IMR-90 (cell line): Measurements from ENCODE around the gene TP73. TPM values are rescaled to one million over a fixed set of nuclear protein-coding genes. Genes with fewer than 3 reads are reported as not detected.

Experiments used
- ATAC-seq: fragments of 200-7000 bp; cut with Tn5 transposase; 2 replicates; pipeline ENCODE4 v1.9.1; 2020; ENCODE audit warnings: low read depth, mild to moderate bottlenecking, moderate library complexity
- BruUV-seq: library from RNA; stranded (reverse); fragments of 400-500 nt; replicated peaks from 2 replicates; lab custom pipeline; 2021; lab: Mats Ljungman, UMichigan
- CTCF ChIA-PET: fragments of 300-600 bp; formaldehyde crosslinking; extraction: SDS; loops from one replicate; lab custom pipeline; 2021; ENCODE audit warnings: antibody characterized with exemption; lab: Yijun Ruan, JAX
- POLR2A ChIA-PET: fragments of 300-600 bp; sonication (Branson Sonifier 250); formaldehyde crosslinking; loops from one replicate; lab custom pipeline; 2022; ENCODE audit warnings: antibody characterized with exemption; ENCODE audit not compliant: unreplicated experiment; lab: Charles Lee
- DNase-seq: peaks from one replicate; pipeline ENCODE4 v3.0.0; 2013
- H2AFZ ChIP-seq: replicated peaks from 2 replicates; pipeline ENCODE3; 2013; ENCODE audit warnings: low read length, mild to moderate bottlenecking; ENCODE audit not compliant: poor library complexity
- H2AK5ac ChIP-seq: 2 replicates; pipeline ENCODE4 v1.6.1; 2013; ENCODE audit warnings: low read depth, low read length, inconsistent platforms
- H2AK9ac ChIP-seq: replicated peaks from 2 replicates; pipeline ENCODE3; 2013; ENCODE audit warnings: mild to moderate bottlenecking, low read depth, low read length, moderate library complexity; ENCODE audit not compliant: poor library complexity
- H2BK120ac ChIP-seq: 2 replicates; pipeline ENCODE4 v1.6.1; 2013; ENCODE audit warnings: low read depth, low read length, inconsistent platforms
- H2BK15ac ChIP-seq: 3 replicates; pipeline ENCODE4 v1.6.1; 2013; ENCODE audit warnings: low read depth, low read length, inconsistent platforms
- H2BK20ac ChIP-seq: 2 replicates; pipeline ENCODE4 v1.6.1; 2013; ENCODE audit warnings: low read depth, mild to moderate bottlenecking, inconsistent platforms, low read length, moderate library complexity
- H2BK5ac ChIP-seq: 2 replicates; pipeline ENCODE4 v1.6.1; 2013; ENCODE audit warnings: mild to moderate bottlenecking, low read depth, low read length, inconsistent platforms; ENCODE audit not compliant: poor library complexity, severe bottlenecking
- H3K14ac ChIP-seq: replicated peaks from 2 replicates; pipeline ENCODE4 v1.6.1; 2013; ENCODE audit warnings: low read depth, low read length, inconsistent platforms
- H3K18ac ChIP-seq: 2 replicates; pipeline ENCODE4 v1.6.1; 2013; ENCODE audit warnings: low read depth, low read length, control low read depth
- H3K23ac ChIP-seq: 2 replicates; pipeline ENCODE4 v1.6.1; 2013; ENCODE audit warnings: low read depth, low read length, inconsistent platforms
- H3K27ac ChIP-seq: 2 replicates; pipeline ENCODE4 v1.5.1; 2013; ENCODE audit warnings: mild to moderate bottlenecking, control low read depth, low read length; ENCODE audit not compliant: insufficient read depth
- H3K27me3 ChIP-seq: 2 replicates; pipeline ENCODE4 v1.6.1; 2013; ENCODE audit warnings: low read length; ENCODE audit not compliant: control insufficient read depth, insufficient read depth
- H3K36me3 ChIP-seq: 2 replicates; pipeline ENCODE4 v1.6.1; 2013; ENCODE audit warnings: low read length, mixed read lengths; ENCODE audit not compliant: control insufficient read depth, insufficient read depth
- H3K4ac ChIP-seq: 2 replicates; pipeline ENCODE4 v1.6.1; 2013; ENCODE audit warnings: low read depth, low read length, inconsistent platforms
- H3K4me1 ChIP-seq: 2 replicates; pipeline ENCODE4 v1.6.1; 2013; ENCODE audit warnings: low read length, mixed read lengths; ENCODE audit not compliant: control insufficient read depth, insufficient read depth
- H3K4me2 ChIP-seq: 2 replicates; pipeline ENCODE4 v1.6.1; 2013; ENCODE audit warnings: low read depth, mild to moderate bottlenecking, control low read depth, low read length, moderate library complexity
- H3K4me3 ChIP-seq: 2 replicates; pipeline ENCODE4 v1.5.1; 2013; ENCODE audit warnings: low read depth, mild to moderate bottlenecking, control low read depth, low read length, moderate library complexity; ENCODE audit not compliant: insufficient read depth
- H3K56ac ChIP-seq: 2 replicates; pipeline ENCODE4 v1.6.1; 2013; ENCODE audit warnings: low read length, inconsistent platforms; ENCODE audit not compliant: insufficient read depth; ENCODE audit errors: extremely low read depth
- H3K79me1 ChIP-seq, 2 experiments: 2 replicates each; pipeline ENCODE4 v1.6.1; 2013; ENCODE audit warnings: low read length in 2 of 2, inconsistent platforms in 1 of 2, low read depth in 1 of 2
- H3K9ac ChIP-seq: 2 replicates; pipeline ENCODE4 v1.6.1; 2013; ENCODE audit warnings: low read depth, low read length, control low read depth
- H3K9me1 ChIP-seq: 2 replicates; pipeline ENCODE4 v1.6.1; 2013; ENCODE audit warnings: low read length, inconsistent platforms; ENCODE audit not compliant: insufficient read depth
- H3K9me3 ChIP-seq: 2 replicates; pipeline ENCODE4 v1.6.1; 2013; ENCODE audit warnings: low read length; ENCODE audit not compliant: control insufficient read depth, insufficient read depth
- H4K20me1 ChIP-seq: 2 replicates; pipeline ENCODE4 v1.6.1; 2013; ENCODE audit warnings: low read length, inconsistent platforms; ENCODE audit not compliant: insufficient read depth
- H4K5ac ChIP-seq: 2 replicates; pipeline ENCODE4 v1.6.1; 2013; ENCODE audit warnings: mild to moderate bottlenecking, low read depth, low read length, control low read depth
- H4K8ac ChIP-seq, 2 experiments: 2 replicates each; pipeline ENCODE4 v1.6.1; 2013; ENCODE audit warnings: low read depth in 2 of 2, low read length in 2 of 2, control low read depth in 1 of 2, inconsistent platforms in 1 of 2
- H4K91ac ChIP-seq: 2 replicates; pipeline ENCODE4 v1.6.1; 2013; ENCODE audit warnings: low read depth, low read length, inconsistent platforms; ENCODE audit not compliant: insufficient read depth
- CEBPB ChIP-seq: IDR thresholded peaks from 2 replicates; pipeline ENCODE4 v1.6.1; 2012; ENCODE audit warnings: low read depth, low read length, improper control_type of control experiment
- CHD1 ChIP-seq: IDR thresholded peaks from 2 replicates; pipeline ENCODE4 v1.6.1; 2012; ENCODE audit warnings: low read depth, low read length, improper control_type of control experiment
- CTCF ChIP-seq: conservative IDR thresholded peaks from 2 replicates; pipeline ENCODE4 v1.5.1; 2012; ENCODE audit warnings: mild to moderate bottlenecking, low read depth, low read length, improper control_type of control experiment
- FOS ChIP-seq: fragments of 150-350 bp; IDR thresholded peaks from 2 replicates; pipeline ENCODE4 v1.6.1; 2016; ENCODE audit warnings: low read depth, low read length
- RFX5 ChIP-seq: IDR thresholded peaks from 2 replicates; pipeline ENCODE4 v1.8.0; 2012; ENCODE audit warnings: low read depth, mild to moderate bottlenecking, low read length, moderate library complexity
- SMC3 ChIP-seq: fragments of 150-350 bp; IDR thresholded peaks from 2 replicates; pipeline ENCODE4 v1.6.1; 2016; ENCODE audit warnings: low read depth, mild to moderate bottlenecking, antibody characterized with exemption, low read length, moderate library complexity
- WGBS, 2 experiments: methylation state at CpG; one replicate each; pipeline versions ENCODE4 v1.1.5 to v1.1.7; 2013; ENCODE audit warnings: missing lambda C conversion rate in 2 of 2; ENCODE audit not compliant: insufficient read length in 1 of 2; ENCODE audit errors: extremely low coverage in 2 of 2; 5-methylcytosine and 5-hydroxymethylcytosine counted together
- dilution Hi-C: fragments of 300-500 bp; cut with HindIII; formaldehyde crosslinking; loops from one replicate; pipeline ENCODE4 v1.14.3; 2018; ENCODE audit warnings: low sequenced_read_pairs; ENCODE audit not compliant: unreplicated experiment
- in situ Hi-C: fragments of 300-500 bp; cut with MboI; formaldehyde crosslinking; loops from 3 replicates; pipeline ENCODE4 v1.14.3; 2019; ENCODE audit warnings: low sequenced_read_pairs, inconsistent platforms, mixed read lengths
- intact Hi-C: fragments of 100-400 bp; cut with micrococcal nuclease; formaldehyde crosslinking; loops from 2 replicates; pipeline ENCODE4 v1.10.0; 2022
- polyA plus RNA-seq, 3 experiments: library from polyadenylated mRNA; depleted of rRNA; stranded (reverse); fragments of >200 nt; gene quantifications; 2 replicates each; pipeline ENCODE4 v1.2.3, GENCODE V29; 2012; ENCODE audit warnings: low replicate concordance in 1 of 3
- total RNA-seq: library from RNA; depleted of rRNA; stranded (reverse); fragments of >200 nt; gene quantifications from 2 replicates; pipeline ENCODE4 v1.2.3, GENCODE V29; 2012

TP73 gene
- total and polyA plus RNA-seq, 2 of the 4 experiments (the other 2 are of a cell fraction): not detected

- Histone ChIP-seq H3K56ac (no peak overlapping the region), H3K18ac (no peak overlapping the region), H3K9ac (no peak overlapping the region), H3K4me2 (no peak overlapping the region), H2BK20ac (no peak overlapping the region), H2AFZ (no peak overlapping the region), H3K27me3 (peaks cover 23% of the 10 kb centered on the region), H4K8ac (no peak overlapping the region), H3K9me3 (peaks cover 2% of the 10 kb centered on the region), H3K9me1 (no peaks in the 10 kb centered on the region), H4K20me1 (no peaks in the 10 kb centered on the region), H4K5ac (no peak overlapping the region), H3K27ac (no peak overlapping the region), H3K23ac (no peak overlapping the region), H2BK5ac (no peak overlapping the region), H2AK5ac (no peak overlapping the region), H2AK9ac (no peak overlapping the region), H3K14ac (no peak overlapping the region), H3K4me3 (no peak overlapping the region), H3K4ac (no peak overlapping the region), H3K79me1 (no peaks in the 10 kb centered on the region), H3K36me3 (no peaks in the 10 kb centered on the region), H2BK15ac (no peak overlapping the region), H2BK120ac (no peak overlapping the region), H3K4me1 (no peaks in the 10 kb centered on the region), H4K91ac (no peak overlapping the region)
- intact Hi-C loops (no loop called here), dilution Hi-C loops (no loop called here), in situ Hi-C loops (no loop called here)
- no TSS peak for BruUV-seq
- 80% methylated on average over 17 of the region's 31 CpGs; no CpG with 5 or more reads in 1 of the 2 experiments for WGBS, 2 experiments
- DNase-seq: no peak
- CTCF ChIA-PET: no interaction called here
- TF ChIP-seq CTCF (no peak), CHD1 (no peak), RFX5 (no peak), FOS (no peak), CEBPB (no peak), SMC3 (no peak)
- no peak for ATAC-seq
- POLR2A ChIA-PET: no interaction called here
These were observed 111.2 kb downstream of the TP73 start for GRCh38 chr1:3763351-3764125.
